Ovary (tissue), 9 donors: ENCODE results near the gene MEN1. TPM values are rescaled to one million over a fixed set of nuclear protein-coding genes. Genes with fewer than 3 reads are reported as not detected.

Source experiments
- DNase-seq, 5 donors: peaks; one replicate each; pipeline ENCODE4 v3.0.0-alpha.2; 2019 to 2020
- H3K27ac ChIP-seq, 2 donors: fragments of 200-600 bp; one replicate each; pipeline versions ENCODE4 v1.5.1 to v1.8.0; 2019 to 2022
- H3K27me3 ChIP-seq: fragments of 200-600 bp; one replicate; pipeline ENCODE4 v1.8.0; 2022
- H3K36me3 ChIP-seq: fragments of 200-600 bp; sonication (generic); one replicate; pipeline ENCODE4 v1.5.1; 2019
- H3K4me1 ChIP-seq: one replicate; pipeline ENCODE4 v1.8.1; 2013; ENCODE audit warnings: mild to moderate bottlenecking, moderate library complexity; ENCODE audit not compliant: insufficient read depth
- H3K4me3 ChIP-seq: fragments of 200-600 bp; sonication (generic); one replicate; pipeline ENCODE4 v1.5.1; 2017
- H3K9me3 ChIP-seq, 2 donors: fragments of 200-600 bp in 1 of 2; sonication (generic) in 1 of 2; one replicate each; pipeline versions ENCODE4 v1.5.1 to v1.8.1; 2013 to 2019; ENCODE audit warnings: mild to moderate bottlenecking in 1 of 2, moderate library complexity in 1 of 2
- CTCF ChIP-seq, 3 donors: fragments of 450-650 bp in 2 of 3; fragments of 200-600 bp in 1 of 3; IDR thresholded peaks; one replicate each; pipeline versions ENCODE4 v1.5.1 to v1.8.0; 2016 to 2022; ENCODE audit warnings: antibody characterized with exemption in 3 of 3, mild to moderate bottlenecking in 1 of 3
- EP300 ChIP-seq: sonication (generic); formaldehyde crosslinking; IDR thresholded peaks from one replicate; pipeline ENCODE4 v1.6.1; 2017; ENCODE audit warnings: antibody characterized with exemption
- POLR2A ChIP-seq: fragments of 450-650 bp; IDR thresholded peaks from one replicate; pipeline ENCODE4 v1.6.1; 2017; ENCODE audit warnings: antibody characterized with exemption, mild to moderate bottlenecking, moderate library complexity
- WGBS, 3 donors: extraction: QIAGEN DNeasy Blood & Tissue Kit in 1 of 3; methylation state at CpG; one replicate each; pipeline versions ENCODE4 v1.1.5 to v1.1.7; 2013 to 2017; 5-methylcytosine and 5-hydroxymethylcytosine counted together
- intact Hi-C, 4 donors: fragments of 100-400 bp; cut with DNase I; formaldehyde crosslinking; loops; one replicate each; pipeline versions ENCODE4 v1.11.0 to v1.15.1; 2022 to 2023
- polyA plus RNA-seq, 2 donors: library from polyadenylated mRNA; stranded (reverse); fragments of 200-250 nt in 1 of 2; fragments of 350-450 nt in 1 of 2; fragmentation: Illumina TruSeq in 1 of 2; extraction: RNeasy Lipid Tissue Mini Kit (QIAGEN cat#74804) in 1 of 2; gene quantifications; one replicate each; pipeline ENCODE4 v1.2.3, GENCODE V29; 2013 to 2014
- total RNA-seq, 7 donors: library from RNA; depleted of rRNA in 2 of 7; stranded (reverse); fragments of >200 nt in 2 of 7; fragmentation: NEBNext Ultra II Directional in 3 of 7; extraction: Animal tissue kit (Norgen Biotek cat#: 25700) in 3 of 7; gene quantifications; one replicate each; pipeline versions ENCODE4 v1.1.0 to v1.2.4, GENCODE V29; 2016 to 2023
- donor health status: DM: no; HTN: no; CAD: no; lungs with moderate emphysema.
- donor health status: DM: no; HTN: no; CAD: no.
- donor health status: Bipolar disorder and iron deficiency.
- donor health status: DM: yes; HTN: yes; CAD: no.
- donor health status: DM: no; HTN: no; CAD: no.
- donor health status: DM: yes; HTN: yes; CAD: no.

MEN1 gene
- total and polyA plus RNA-seq, 9 donors: 14.4 to 28.6 (median 21.2) TPM

GRCh38 chr11:64764753-64765152, 45.6 kb downstream of the MEN1 start:
- no peaks in the 10 kb centered on the region for H3K36me3 ChIP-seq
- TF ChIP-seq CTCF (IDR thresholded peaks at IDR 0.05): no peak
- TF ChIP-seq POLR2A: no peak
- TF ChIP-seq EP300: no peak
- DNase-seq: peak in 1 of 5 donors; percentile 16
- H3K27ac ChIP-seq: no peak overlapping the region
- no peaks in the 10 kb centered on the region for H3K27me3 ChIP-seq
- peaks cover 11% of the 10 kb centered on the region for H3K4me1 ChIP-seq
- H3K9me3 ChIP-seq: no peaks in the 10 kb centered on the region
- 78 to 81% (median 79%) methylated on average over 8 of the region's 8 CpGs for WGBS, 3 donors
- intact Hi-C loops: no loop called here
- H3K4me3 ChIP-seq: no peak overlapping the region

GRCh38 chr11:64764040-64764611, 46.2 kb downstream of the MEN1 start:
- peak in 2 of 5 donors; percentile 8 to 20 for DNase-seq
- WGBS, 3 donors: 61 to 64% (median 62%) methylated on average over 11 of the region's 11 CpGs
- Histone ChIP-seq H3K9me3 (no peaks in the 10 kb centered on the region), H3K27me3 (no peaks in the 10 kb centered on the region), H3K36me3 (no peaks in the 10 kb centered on the region), H3K27ac (no peak overlapping the region), H3K4me3 (no peak overlapping the region), H3K4me1 (peaks cover 14% of the 10 kb centered on the region)
- intact Hi-C loops: no loop called here
- TF ChIP-seq EP300: no peak
- TF ChIP-seq CTCF (IDR thresholded peaks at IDR 0.05): no peak

- DNase-seq: peak in 2 of 5 donors; percentile 17 to 25
- Histone ChIP-seq H3K36me3 (no peaks in the 10 kb centered on the region), H3K4me3 (no peak overlapping the region), H3K9me3 (no peaks in the 10 kb centered on the region), H3K4me1 (peaks cover 14% of the 10 kb centered on the region), H3K27ac (no peak overlapping the region), H3K27me3 (no peaks in the 10 kb centered on the region)
- intact Hi-C loops: no loop called here
- 48 to 55% (median 54%) methylated on average over 6 of the region's 6 CpGs for WGBS, 3 donors
- TF ChIP-seq POLR2A (no peak), EP300 (no peak), CTCF (IDR thresholded peaks at IDR 0.05) (no peak)
Observed at GRCh38 chr11:64763526-64764039, 46.8 kb downstream of the MEN1 start.

- H3K4me3 ChIP-seq: no peak overlapping the region
- H3K27ac ChIP-seq: no peak overlapping the region
- no peaks in the 10 kb centered on the region for H3K36me3 ChIP-seq
- intact Hi-C loops: no loop called here
- no peaks in the 10 kb centered on the region for H3K27me3 ChIP-seq
- TF ChIP-seq CTCF (IDR thresholded peaks at IDR 0.05) (no peak), POLR2A (no peak), EP300 (no peak)
- no peaks in the 10 kb centered on the region for H3K9me3 ChIP-seq
- 44 to 50% (median 48%) methylated on average over 13 of the region's 13 CpGs for WGBS, 3 donors
- H3K4me1 ChIP-seq: peaks cover 14% of the 10 kb centered on the region
- peak in 2 of 5 donors; percentile 8 to 16 for DNase-seq
Observed at GRCh38 chr11:64762674-64763525, 47.5 kb downstream of the MEN1 start.
